Measurements from ENCODE around the gene PIGV.
"Not testable (repeated sequence)": the region's sequence is repeated elsewhere in the genome, so short reads cannot be mapped to it uniquely, and the experiment has no call there.

PIGV gene

GRCh38 chr1:26791626-26792025, 3.9 kb downstream of the PIGV start:
- TF ChIP-seq, protein P1, sequence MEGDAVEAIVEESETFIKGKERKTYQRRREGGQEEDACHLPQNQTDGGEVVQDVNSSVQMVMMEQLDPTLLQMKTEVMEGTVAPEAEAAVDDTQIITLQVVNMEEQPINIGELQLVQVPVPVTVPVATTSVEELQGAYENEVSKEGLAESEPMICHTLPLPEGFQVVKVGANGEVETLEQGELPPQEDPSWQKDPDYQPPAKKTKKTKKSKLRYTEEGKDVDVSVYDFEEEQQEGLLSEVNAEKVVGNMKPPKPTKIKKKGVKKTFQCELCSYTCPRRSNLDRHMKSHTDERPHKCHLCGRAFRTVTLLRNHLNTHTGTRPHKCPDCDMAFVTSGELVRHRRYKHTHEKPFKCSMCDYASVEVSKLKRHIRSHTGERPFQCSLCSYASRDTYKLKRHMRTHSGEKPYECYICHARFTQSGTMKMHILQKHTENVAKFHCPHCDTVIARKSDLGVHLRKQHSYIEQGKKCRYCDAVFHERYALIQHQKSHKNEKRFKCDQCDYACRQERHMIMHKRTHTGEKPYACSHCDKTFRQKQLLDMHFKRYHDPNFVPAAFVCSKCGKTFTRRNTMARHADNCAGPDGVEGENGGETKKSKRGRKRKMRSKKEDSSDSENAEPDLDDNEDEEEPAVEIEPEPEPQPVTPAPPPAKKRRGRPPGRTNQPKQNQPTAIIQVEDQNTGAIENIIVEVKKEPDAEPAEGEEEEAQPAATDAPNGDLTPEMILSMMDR (conservative IDR thresholded peaks at IDR 0.05; ENCODE audit: low read depth, low read length) = no peak
- H3K4me3 ChIP-seq (ENCODE audit: low read depth, low read length) = no peak overlapping the region
- no peak for DNase-seq (ENCODE audit: low read depth)

GRCh38 chr1:26792924-26793323, 5.2 kb downstream of the PIGV start:
- DNase-seq (ENCODE audit: low read depth) = no peak
- TF ChIP-seq, protein P1 (conservative IDR thresholded peaks at IDR 0.05; ENCODE audit: low read depth, low read length) = no peak
- no peak overlapping the region for H3K4me3 ChIP-seq (ENCODE audit: low read depth, low read length)

DNA sequence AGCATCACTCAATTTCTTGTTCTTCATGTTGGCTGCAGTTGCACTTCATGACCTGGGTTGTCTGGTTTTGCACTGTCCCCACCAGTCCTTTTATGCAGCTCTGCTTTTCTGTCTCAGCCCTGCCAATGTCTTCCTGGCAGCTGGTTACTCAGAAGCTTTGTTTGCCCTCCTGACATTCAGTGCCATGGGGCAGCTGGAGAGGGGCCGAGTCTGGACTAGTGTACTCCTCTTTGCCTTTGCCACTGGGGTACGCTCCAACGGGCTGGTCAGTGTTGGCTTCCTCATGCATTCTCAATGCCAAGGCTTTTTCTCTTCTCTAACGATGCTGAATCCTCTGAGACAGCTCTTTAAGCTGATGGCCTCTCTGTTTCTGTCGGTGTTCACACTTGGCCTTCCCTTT, 6.6 kb downstream of the PIGV start:
- TF ChIP-seq, protein P1 (conservative IDR thresholded peaks at IDR 0.05; ENCODE audit: low read depth, low read length) = no peak
- H3K4me3 ChIP-seq (ENCODE audit: low read depth, low read length) = no peak overlapping the region
- no peak for DNase-seq (ENCODE audit: low read depth)

GRCh38 chr1:26797627-26798026, 9.9 kb downstream of the PIGV start:
- H3K4me3 ChIP-seq (ENCODE audit: low read depth, low read length) = no peak overlapping the region
- DNase-seq (ENCODE audit: low read depth) = no peak
- TF ChIP-seq, protein P1 (conservative IDR thresholded peaks at IDR 0.05; ENCODE audit: low read depth, low read length) = no peak

GRCh38 chr1:26799479-26800142, 11.9 kb downstream of the PIGV start:
- DNase-seq (ENCODE audit: low read depth) = peak; percentile 81
- TF ChIP-seq, protein P1 (conservative IDR thresholded peaks at IDR 0.05; ENCODE audit: low read depth, low read length) = peak; percentile 24
- no peak overlapping the region for H3K4me3 ChIP-seq (ENCODE audit: low read depth, low read length)

DNA sequence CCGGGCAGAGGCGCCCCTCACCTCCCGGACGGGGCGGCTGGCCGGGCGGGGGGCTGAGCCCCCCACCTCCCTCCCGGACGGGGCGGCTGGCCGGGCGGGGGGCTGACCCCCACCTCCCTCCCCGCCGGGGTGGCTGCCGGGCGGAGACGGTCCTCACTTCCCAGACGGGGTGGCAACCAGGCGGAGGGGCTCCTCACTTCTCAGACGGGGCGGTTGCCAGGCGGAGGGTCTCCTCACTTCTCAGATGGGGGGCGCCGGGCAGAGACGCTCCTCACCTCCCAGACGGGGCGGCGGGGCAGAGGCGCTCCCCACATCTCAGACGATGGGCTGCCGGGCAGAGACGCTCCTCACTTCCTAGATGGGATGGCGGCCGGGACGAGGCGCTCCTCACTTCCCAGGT, 16.2 kb downstream of the PIGV start:
- not testable (repeated sequence) for DNase-seq (ENCODE audit: low read depth); H3K4me3 ChIP-seq (ENCODE audit: low read depth, low read length)

DNA sequence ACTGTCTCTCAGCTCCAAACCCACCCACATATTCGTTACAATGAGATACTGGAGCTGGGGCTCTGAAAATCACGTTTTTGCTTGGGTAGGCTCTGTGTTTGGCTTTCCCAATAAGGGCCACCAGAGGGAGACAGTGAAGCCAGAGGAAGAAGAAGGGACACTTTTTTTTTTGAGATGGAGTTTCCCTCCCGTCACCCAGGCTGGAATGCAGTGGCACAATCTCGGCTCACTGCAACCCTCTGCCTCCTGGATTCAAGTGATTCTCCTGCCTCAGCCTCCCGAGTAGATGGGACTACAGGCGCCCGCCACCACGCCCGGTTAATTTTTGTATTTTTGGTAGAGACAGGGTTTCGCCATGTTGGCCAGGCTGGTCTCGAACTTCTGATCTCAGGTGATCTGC, 22.4 kb downstream of the PIGV start:
- TF ChIP-seq, protein P1 (conservative IDR thresholded peaks at IDR 0.05; ENCODE audit: low read depth, low read length) = peak; percentile 86
- DNase-seq (ENCODE audit: low read depth) = peak; percentile 70
- H3K4me3 ChIP-seq (ENCODE audit: low read depth, low read length) = not testable (repeated sequence)

All from choroid plexus epithelial cell (primary cell).